HUES48 (cell line): ENCODE results near the gene BAG1.

ENCODE experiments used
- H3K27ac ChIP-seq: one replicate; pipeline ENCODE4 v1.7.0; 2013; ENCODE audit warnings: low read depth, low read length, inconsistent platforms
- H3K27me3 ChIP-seq: 2 replicates; pipeline ENCODE4 v1.6.1; 2013; ENCODE audit warnings: mild to moderate bottlenecking, low read length; ENCODE audit not compliant: control insufficient read depth, insufficient read depth
- H3K36me3 ChIP-seq: 2 replicates; pipeline ENCODE4 v1.6.1; 2013; ENCODE audit warnings: low read length; ENCODE audit not compliant: control insufficient read depth, insufficient read depth
- H3K4me1 ChIP-seq: 2 replicates; pipeline ENCODE4 v1.6.1; 2013; ENCODE audit warnings: mild to moderate bottlenecking, low read length; ENCODE audit not compliant: control insufficient read depth, insufficient read depth
- H3K4me3 ChIP-seq: 2 replicates; pipeline ENCODE4 v1.5.1; 2013; ENCODE audit warnings: mild to moderate bottlenecking, low read depth, low read length
- H3K9ac ChIP-seq: 2 replicates; pipeline ENCODE4 v1.6.1; 2013; ENCODE audit warnings: mild to moderate bottlenecking, low read depth, low read length, moderate library complexity
- H3K9me3 ChIP-seq: 2 replicates; pipeline ENCODE4 v1.6.1; 2013; ENCODE audit warnings: low read length; ENCODE audit not compliant: control insufficient read depth, insufficient read depth

Gene BAG1

GRCh38 chr9:33264473-33265177 is at the start of gene BAG1, which contains the start of gene CHMP5:
BAG1 (minus strand) TSS chr9:33264708.
CHMP5 (plus strand) TSS chr9:33265049; CDS start chr9:33265079, 30 bp downstream.
- Histone ChIP-seq H3K36me3 (peaks cover 60% of the 10 kb centered on the region), H3K27ac (peak within 1 kb of the TSS; percentile 73), H3K4me1 (peaks cover 6% of the 10 kb centered on the region; the same call in 1 of the 2 replicates), H3K9me3 (no peaks in the 10 kb centered on the region), H3K4me3 (peak within 1 kb of the TSS; percentile 88), H3K9ac (peak within 1 kb of the TSS; percentile 74), H3K27me3 (no peaks in the 10 kb centered on the region)

DNA sequence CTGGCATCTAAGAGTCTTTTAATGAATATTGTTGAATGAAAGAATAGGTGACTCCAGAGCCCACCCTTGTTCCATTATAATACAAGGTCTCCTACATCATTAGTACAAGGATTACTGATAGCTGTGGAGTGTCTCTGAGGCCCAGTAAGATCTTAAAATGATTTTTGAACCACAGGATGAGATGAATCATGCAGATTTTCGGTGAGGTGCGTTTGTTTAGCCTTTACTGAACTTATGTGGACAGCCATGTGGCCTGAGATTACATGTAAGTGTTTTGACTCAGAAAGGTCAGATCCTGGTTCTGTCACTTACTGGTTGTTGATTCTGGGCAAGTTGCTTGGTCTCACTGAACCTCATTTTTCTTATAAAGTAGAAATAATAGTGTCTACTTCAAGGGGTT is 47.4 kb upstream of the BAG1 start:
- no peaks in the 10 kb centered on the region for H3K27me3 ChIP-seq
- H3K36me3 ChIP-seq = peaks cover 96% of the 10 kb centered on the region
- no peak overlapping the region for H3K9ac ChIP-seq
- no peaks in the 10 kb centered on the region for H3K9me3 ChIP-seq
- H3K27ac ChIP-seq = no peak overlapping the region
- H3K4me1 ChIP-seq = no peaks in the 10 kb centered on the region
- no peak overlapping the region for H3K4me3 ChIP-seq

DNA sequence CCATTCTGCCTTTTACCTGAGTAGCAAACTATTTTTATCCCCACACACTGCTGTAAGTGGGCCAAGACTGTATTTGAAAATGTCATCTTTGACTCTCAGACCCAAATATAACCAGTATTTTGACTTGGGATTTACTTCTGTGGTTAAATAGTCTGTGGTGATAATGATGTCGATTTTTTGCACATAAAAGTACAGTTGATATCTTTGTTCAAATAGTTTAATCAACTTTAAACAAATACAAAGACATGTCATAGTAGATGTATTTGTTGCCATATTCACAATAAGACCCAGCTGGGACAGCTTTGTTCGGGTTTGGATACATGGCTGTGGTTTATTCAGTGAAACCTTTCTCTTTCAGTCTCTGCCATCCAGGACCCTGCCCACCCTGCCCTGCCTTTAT is 46.2 kb upstream of the BAG1 start:
- peaks cover 97% of the 10 kb centered on the region for H3K36me3 ChIP-seq
- no peaks in the 10 kb centered on the region for H3K4me1 ChIP-seq
- no peak overlapping the region for H3K4me3 ChIP-seq
- no peak overlapping the region for H3K27ac ChIP-seq
- no peak overlapping the region for H3K9ac ChIP-seq
- H3K27me3 ChIP-seq = no peaks in the 10 kb centered on the region
- no peaks in the 10 kb centered on the region for H3K9me3 ChIP-seq

DNA sequence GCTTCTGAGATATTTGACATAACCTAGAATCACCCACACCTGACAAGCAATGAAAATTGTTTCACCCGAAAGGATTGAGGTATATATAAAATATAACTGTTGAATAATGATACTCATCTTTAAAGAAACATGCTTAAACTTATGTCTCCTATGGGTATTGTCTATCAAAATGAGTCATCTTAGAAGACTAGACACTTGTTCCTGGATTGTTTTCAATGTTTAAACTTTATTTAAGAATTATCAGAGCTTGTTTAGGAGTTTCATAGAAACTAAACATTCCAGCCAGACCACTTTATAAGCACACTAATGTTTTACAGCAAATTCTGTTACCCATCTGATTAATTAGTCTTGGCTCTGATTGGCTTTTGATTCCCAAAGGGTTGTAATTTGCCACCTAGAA is 45.4 kb upstream of the BAG1 start:
- Histone ChIP-seq H3K4me3 (no peak overlapping the region), H3K27me3 (no peaks in the 10 kb centered on the region), H3K9ac (no peak overlapping the region), H3K4me1 (no peaks in the 10 kb centered on the region), H3K9me3 (no peaks in the 10 kb centered on the region), H3K27ac (no peak overlapping the region), H3K36me3 (peaks cover 98% of the 10 kb centered on the region)

DNA sequence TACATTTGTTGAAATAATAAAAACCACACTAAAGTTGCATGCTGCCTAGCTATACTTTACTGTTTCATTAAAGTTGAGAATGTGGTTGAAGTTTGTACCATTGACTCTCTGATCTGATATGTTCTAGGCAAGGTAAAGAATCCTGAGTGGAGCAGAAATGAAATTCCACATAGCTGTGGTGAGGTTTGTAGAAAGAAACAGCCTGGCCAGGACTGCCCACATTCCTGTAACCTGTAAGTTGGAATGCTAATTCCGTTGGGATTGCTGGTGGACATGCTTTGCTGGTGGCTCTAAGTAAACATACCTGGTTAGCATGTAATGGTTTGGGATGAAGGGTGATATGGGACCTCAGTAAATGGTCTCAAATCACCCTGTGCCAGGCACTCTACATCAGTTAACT is 42.6 kb upstream of the BAG1 start:
- Histone ChIP-seq H3K9me3 (no peaks in the 10 kb centered on the region), H3K27ac (no peak overlapping the region), H3K36me3 (peaks cover 97% of the 10 kb centered on the region), H3K4me1 (no peaks in the 10 kb centered on the region), H3K27me3 (no peaks in the 10 kb centered on the region), H3K4me3 (no peak overlapping the region), H3K9ac (no peak overlapping the region)

DNA sequence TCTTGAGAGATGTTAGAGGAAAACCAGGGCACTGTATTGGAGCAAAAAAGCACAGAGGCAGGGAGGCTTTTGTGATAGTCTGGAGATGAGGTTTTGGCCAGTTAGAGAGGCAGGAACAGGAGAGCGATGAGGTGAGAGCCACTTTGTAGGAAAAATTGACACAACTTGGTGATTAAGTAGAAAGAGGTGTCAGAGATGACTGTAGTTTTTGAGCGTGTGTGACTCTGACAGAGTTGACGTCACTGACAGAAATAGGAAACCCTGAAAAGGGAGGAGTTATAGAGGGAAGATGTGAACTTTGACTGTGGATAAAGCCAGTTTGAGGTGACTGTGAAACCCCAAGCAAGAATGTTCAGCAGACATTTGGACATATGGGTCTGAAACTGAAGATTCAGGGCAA is 41.5 kb upstream of the BAG1 start:
- H3K36me3 ChIP-seq = peaks cover 98% of the 10 kb centered on the region
- no peak overlapping the region for H3K4me3 ChIP-seq
- no peaks in the 10 kb centered on the region for H3K9me3 ChIP-seq
- H3K27ac ChIP-seq = no peak overlapping the region
- no peak overlapping the region for H3K9ac ChIP-seq
- H3K4me1 ChIP-seq = no peaks in the 10 kb centered on the region
- H3K27me3 ChIP-seq = no peaks in the 10 kb centered on the region

DNA sequence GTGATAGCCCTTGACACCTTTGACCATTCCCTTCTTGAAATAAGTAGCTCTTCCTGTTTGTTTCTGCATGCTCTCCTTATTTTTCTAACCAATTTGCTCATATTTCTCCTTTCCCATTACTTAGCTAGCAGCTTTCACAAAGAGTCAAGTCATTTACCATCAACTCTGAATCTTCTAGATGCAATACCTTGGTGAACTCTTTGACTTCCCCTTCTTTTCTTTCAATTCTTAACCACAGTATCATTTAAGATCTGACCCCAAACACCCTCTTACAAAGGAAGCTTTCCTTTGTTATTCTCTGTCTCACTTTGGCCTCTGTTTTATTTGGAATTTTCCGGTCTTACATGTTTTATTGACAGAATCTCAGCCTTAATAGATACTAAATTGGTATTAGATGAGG is 39.9 kb upstream of the BAG1 start:
- Histone ChIP-seq H3K9ac (no peak overlapping the region), H3K27ac (no peak overlapping the region), H3K27me3 (no peaks in the 10 kb centered on the region), H3K36me3 (peaks cover 94% of the 10 kb centered on the region), H3K4me1 (no peaks in the 10 kb centered on the region), H3K4me3 (no peak overlapping the region), H3K9me3 (no peaks in the 10 kb centered on the region)

DNA sequence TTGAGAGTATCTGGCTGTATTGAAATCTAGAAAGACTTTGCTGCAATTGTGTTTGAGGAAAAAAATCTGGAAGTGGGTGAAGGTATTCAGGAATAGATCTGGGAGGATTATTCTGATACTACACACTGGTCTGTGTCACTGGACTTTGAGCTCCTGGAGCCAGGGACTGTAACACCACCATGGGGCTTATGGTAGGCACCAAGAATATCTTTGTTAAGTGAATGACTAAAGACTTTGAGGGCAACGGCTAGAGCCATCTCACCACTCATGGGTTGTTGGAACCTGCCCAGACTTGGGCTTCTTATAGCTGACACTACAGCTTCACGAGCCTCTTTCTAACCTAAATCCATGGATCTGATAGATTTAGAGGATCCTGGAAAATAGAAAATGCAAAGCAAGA is 36.0 kb upstream of the BAG1 start:
- no peaks in the 10 kb centered on the region for H3K27me3 ChIP-seq
- H3K36me3 ChIP-seq = peaks cover 95% of the 10 kb centered on the region
- H3K4me1 ChIP-seq = no peaks in the 10 kb centered on the region
- no peaks in the 10 kb centered on the region for H3K9me3 ChIP-seq
- H3K27ac ChIP-seq = peak overlapping the region; percentile 3
- H3K4me3 ChIP-seq = no peak overlapping the region
- H3K9ac ChIP-seq = no peak overlapping the region

DNA sequence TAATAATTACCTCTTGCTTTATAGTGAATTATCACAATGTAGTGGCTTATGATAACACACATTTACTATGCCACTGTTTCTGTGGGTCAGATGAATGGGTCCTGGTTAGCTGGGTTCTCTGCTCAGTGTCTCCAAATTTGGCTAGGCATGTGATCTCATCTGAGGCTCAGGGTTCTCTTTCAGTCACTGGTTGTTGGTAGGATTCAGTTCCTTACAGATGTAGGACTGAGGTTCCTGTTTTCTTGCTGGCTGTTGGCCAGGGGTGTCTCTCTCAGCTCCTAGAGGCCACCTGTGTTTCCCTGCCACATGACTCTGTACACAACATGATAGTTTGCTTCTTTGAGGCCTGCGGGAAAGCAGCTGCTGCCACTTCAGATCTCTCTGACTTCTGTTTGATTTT is 32.9 kb upstream of the BAG1 start:
- H3K4me3 ChIP-seq = no peak overlapping the region
- no peak overlapping the region for H3K9ac ChIP-seq
- H3K27ac ChIP-seq = no peak overlapping the region
- H3K4me1 ChIP-seq = no peaks in the 10 kb centered on the region
- H3K36me3 ChIP-seq = peaks cover 91% of the 10 kb centered on the region
- H3K27me3 ChIP-seq = no peaks in the 10 kb centered on the region
- no peaks in the 10 kb centered on the region for H3K9me3 ChIP-seq

DNA sequence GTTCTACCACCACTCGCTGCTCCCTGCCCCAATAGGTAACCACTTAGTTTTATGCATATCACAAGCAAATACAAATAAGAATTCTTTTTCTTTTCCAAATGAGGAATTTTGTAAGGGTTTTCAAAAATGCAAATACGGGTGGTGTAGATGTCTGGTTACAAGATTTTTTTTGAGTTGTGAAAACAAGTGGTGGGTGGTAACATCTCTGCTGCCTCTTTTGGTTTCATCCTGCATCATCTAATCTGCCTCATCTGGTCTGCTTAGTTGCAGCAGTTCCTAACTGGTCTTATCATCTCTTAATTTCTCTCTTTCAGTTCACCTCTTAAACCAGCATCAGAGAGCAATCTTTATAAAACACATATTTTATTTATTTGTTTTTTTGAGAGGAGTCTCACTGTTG is 31.1 kb upstream of the BAG1 start:
- H3K36me3 ChIP-seq = peaks cover 75% of the 10 kb centered on the region
- no peak overlapping the region for H3K27ac ChIP-seq
- no peak overlapping the region for H3K4me3 ChIP-seq

GRCh38 chr9:33294670-33295432 is 30.3 kb upstream of the BAG1 start:
- Histone ChIP-seq H3K27me3 (no peaks in the 10 kb centered on the region), H3K9ac (no peak overlapping the region), H3K9me3 (no peaks in the 10 kb centered on the region), H3K36me3 (peaks cover 72% of the 10 kb centered on the region), H3K4me3 (no peak overlapping the region), H3K27ac (no peak overlapping the region), H3K4me1 (no peaks in the 10 kb centered on the region)

More for the DNA sequence above, 31.1 kb upstream of the BAG1 start:
- H3K9me3 ChIP-seq = no peaks in the 10 kb centered on the region
- H3K27me3 ChIP-seq = no peaks in the 10 kb centered on the region
- no peaks in the 10 kb centered on the region for H3K4me1 ChIP-seq
- H3K9ac ChIP-seq = no peak overlapping the region
